Mucosa of descending colon (tissue), 3 donors: ENCODE measurements around the gene CSTB. TPM values are rescaled to one million over a fixed set of nuclear protein-coding genes. Genes with fewer than 3 reads are reported as not detected.
A peak's percentile ranks its signal among the peaks of the same experiment; 100 is the strongest.

Source experiments
- ATAC-seq: fragments of 200-7000 bp; cut with Tn5 transposase; one replicate; pipeline ENCODE4 v1.9.1; 2020; ENCODE audit warnings: mild to moderate bottlenecking, moderate library complexity
- DNase-seq, 3 donors: peaks; one replicate each; pipeline ENCODE4 v3.0.0-alpha.2; 2020
- H3K36me3 ChIP-seq: fragments of 200-600 bp; one replicate; pipeline ENCODE4 v1.8.0; 2021; ENCODE audit warnings: low read depth, mild to moderate bottlenecking
- H3K4me1 ChIP-seq: fragments of 200-600 bp; one replicate; pipeline ENCODE4 v1.8.0; 2021; ENCODE audit warnings: low read depth, mild to moderate bottlenecking
- H3K4me3 ChIP-seq: fragments of 200-600 bp; one replicate; pipeline ENCODE4 v1.8.0; 2021; ENCODE audit warnings: mild to moderate bottlenecking
- H3K9me3 ChIP-seq: fragments of 200-600 bp; one replicate; pipeline ENCODE4 v1.8.0; 2021; ENCODE audit warnings: mild to moderate bottlenecking
- CTCF ChIP-seq: fragments of 200-600 bp; IDR thresholded peaks from one replicate; pipeline ENCODE4 v1.8.0; 2022; ENCODE audit warnings: antibody characterized with exemption, mild to moderate bottlenecking
- intact Hi-C, 2 donors: fragments of 100-400 bp; cut with DNase I in 1 of 2; cut with micrococcal nuclease in 1 of 2; formaldehyde crosslinking; loops; one replicate each; pipeline versions ENCODE4 v1.11.0 to v1.11.1; 2022; cut with DNase I, micrococcal nuclease
- total RNA-seq, 3 donors: library from RNA; stranded (reverse); fragmentation: NEBNext Ultra II Directional in 2 of 3; extraction: Animal tissue kit (Norgen Biotek cat#: 25700) in 2 of 3; gene quantifications; one replicate each; pipeline versions ENCODE4 v1.2.1 to v1.2.4, GENCODE V29; 2021 to 2023
- donor health status: DM: no; HTN: no; CAD: no; lungs with moderate emphysema.
- donor health status: DM: no; HTN: no; CAD: no.
- donor health status: DM: no; HTN: yes; CAD: no.

Gene CSTB
- total RNA-seq, 3 donors from 2014 or later: 36.2 to 64.5 (median 56.8) TPM

- intact Hi-C loops: no loop called here
- Histone ChIP-seq H3K9me3 (no peaks in the 10 kb centered on the region), H3K4me3 (peak overlapping the region; percentile 77), H3K36me3 (no peaks in the 10 kb centered on the region), H3K4me1 (peaks cover 12% of the 10 kb centered on the region)
- ATAC-seq (no peak), DNase-seq (no peak)
- no peak for TF ChIP-seq CTCF
Measured at GRCh38 chr21:43775190-43775589, 918 bp downstream of the CSTB start.

GRCh38 chr21:43774163-43774562 lies 1.9 kb downstream of the CSTB start:
- H3K4me3 ChIP-seq: no peak overlapping the region
- intact Hi-C loops: no loop called here
- DNase-seq: no peak
- ATAC-seq: no peak
- no peak for TF ChIP-seq CTCF
- no peaks in the 10 kb centered on the region for H3K36me3 ChIP-seq
- peaks cover 12% of the 10 kb centered on the region for H3K4me1 ChIP-seq
- H3K9me3 ChIP-seq: no peaks in the 10 kb centered on the region

- DNase-seq (no peak), ATAC-seq (no peak)
- Histone ChIP-seq H3K4me3 (no peak overlapping the region), H3K36me3 (no peaks in the 10 kb centered on the region), H3K9me3 (no peaks in the 10 kb centered on the region), H3K4me1 (peaks cover 19% of the 10 kb centered on the region)
- no peak for TF ChIP-seq CTCF
- intact Hi-C loops: no loop called here
Measured at GRCh38 chr21:43772425-43772821, 3.7 kb downstream of the CSTB start.

GRCh38 chr21:43771698-43772424 lies 4.2 kb downstream of the CSTB start:
- DNase-seq (no peak), ATAC-seq (no peak)
- no peaks in the 10 kb centered on the region for H3K36me3 ChIP-seq
- no peak for TF ChIP-seq CTCF
- intact Hi-C loops: no loop called here
- peaks cover 20% of the 10 kb centered on the region for H3K4me1 ChIP-seq
- H3K9me3 ChIP-seq: no peaks in the 10 kb centered on the region
- no peak overlapping the region for H3K4me3 ChIP-seq

GRCh38 chr21:43771199-43771675 lies 4.9 kb downstream of the CSTB start:
- TF ChIP-seq CTCF: no peak
- no peak for DNase-seq
- Histone ChIP-seq H3K36me3 (no peaks in the 10 kb centered on the region), H3K4me1 (peaks cover 20% of the 10 kb centered on the region), H3K9me3 (no peaks in the 10 kb centered on the region), H3K4me3 (no peak overlapping the region)
- ATAC-seq: no peak
- intact Hi-C loops: no loop called here
